DND-41 (cell line): ENCODE measurements around the gene LTO1.

Source experiments
- CTCF ChIP-seq: IDR thresholded peaks from 2 replicates; pipeline ENCODE4 v1.5.1; 2012; ENCODE audit warnings: borderline replicate concordance, low read length, moderate library complexity, mild to moderate bottlenecking; ENCODE audit not compliant: poor library complexity, severe bottlenecking; ENCODE audit errors: extremely low read depth
- EZH2 ChIP-seq: IDR thresholded peaks from 3 replicates; pipeline ENCODE4 v1.6.1; 2012; ENCODE audit warnings: borderline replicate concordance, low read depth, mild to moderate bottlenecking, moderate library complexity, low read length, inconsistent platforms; ENCODE audit not compliant: severe bottlenecking

GRCh38 chr11:69698362-69698761 is 23.2 kb upstream of the LTO1 start:
- TF ChIP-seq CTCF (no peak), EZH2 (no peak)
